D341Med (cell line): ENCODE measurements around the gene CUBN.

Experiments used
- DNase-seq: peaks from one replicate; pipeline ENCODE4 v3.0.0; 2012; ENCODE audit warnings: low spot score

Gene CUBN

GRCh38 chr10:17010363-17011145 is 119.1 kb downstream of the CUBN start:
- no peak for DNase-seq

- no peak for DNase-seq
Measured at GRCh38 chr10:17009212-17009700, 120.4 kb downstream of the CUBN start.

GRCh38 chr10:17007418-17007770 is 122.2 kb downstream of the CUBN start:
- DNase-seq = no peak

- no peak for DNase-seq
Measured at GRCh38 chr10:17006631-17007417, 122.8 kb downstream of the CUBN start.

GRCh38 chr10:17005621-17006566 is 123.7 kb downstream of the CUBN start:
- DNase-seq = no peak

- no peak for DNase-seq
Measured at GRCh38 chr10:17004801-17005380, 124.7 kb downstream of the CUBN start.

- no peak for DNase-seq
Measured at GRCh38 chr10:17003651-17004286, 125.8 kb downstream of the CUBN start.

GRCh38 chr10:17003151-17003550 is 126.5 kb downstream of the CUBN start:
- no peak for DNase-seq

GRCh38 chr10:17001961-17002749 is 127.5 kb downstream of the CUBN start:
- no peak for DNase-seq

GRCh38 chr10:17001297-17001744 is 128.3 kb downstream of the CUBN start:
- DNase-seq = no peak

GRCh38 chr10:16999665-17000451 is 129.8 kb downstream of the CUBN start:
- no peak for DNase-seq

GRCh38 chr10:16996530-16996964 is 133.1 kb downstream of the CUBN start:
- no peak for DNase-seq

- no peak for DNase-seq
Measured at GRCh38 chr10:16995867-16996529, 133.6 kb downstream of the CUBN start.

GRCh38 chr10:16993186-16993585 is 136.4 kb downstream of the CUBN start:
- no peak for DNase-seq

- no peak for DNase-seq
Measured at GRCh38 chr10:16992611-16993119, 136.9 kb downstream of the CUBN start.

GRCh38 chr10:16991011-16991410 is 138.6 kb downstream of the CUBN start:
- no peak for DNase-seq

- no peak for DNase-seq
Measured at GRCh38 chr10:16989826-16990293, 139.8 kb downstream of the CUBN start.

GRCh38 chr10:16988900-16989299 is 140.7 kb downstream of the CUBN start:
- no peak for DNase-seq
